GM18499 (cell line): ENCODE results near the gene PTPN20.
"Not testable (repeated sequence)": the region's sequence is repeated elsewhere in the genome, so short reads cannot be mapped to it uniquely, and the experiment has no call there.

ENCODE experiments used
- ATAC-seq: cut with Tn5 transposase; IDR thresholded peaks from one replicate; pipeline ENCODE4 v1.9.1; 2021; ENCODE audit warnings: moderate number of reproducible peaks; ENCODE audit not compliant: insufficient read depth, unreplicated experiment

The PTPN20 gene, protein sequence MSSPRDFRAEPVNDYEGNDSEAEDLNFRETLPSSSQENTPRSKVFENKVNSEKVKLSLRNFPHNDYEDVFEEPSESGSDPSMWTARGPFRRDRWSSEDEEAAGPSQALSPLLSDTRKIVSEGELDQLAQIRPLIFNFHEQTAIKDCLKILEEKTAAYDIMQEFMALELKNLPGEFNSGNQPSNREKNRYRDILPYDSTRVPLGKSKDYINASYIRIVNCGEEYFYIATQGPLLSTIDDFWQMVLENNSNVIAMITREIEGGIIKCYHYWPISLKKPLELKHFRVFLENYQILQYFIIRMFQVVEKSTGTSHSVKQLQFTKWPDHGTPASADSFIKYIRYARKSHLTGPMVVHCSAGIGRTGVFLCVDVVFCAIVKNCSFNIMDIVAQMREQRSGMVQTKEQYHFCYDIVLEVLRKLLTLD

DNA sequence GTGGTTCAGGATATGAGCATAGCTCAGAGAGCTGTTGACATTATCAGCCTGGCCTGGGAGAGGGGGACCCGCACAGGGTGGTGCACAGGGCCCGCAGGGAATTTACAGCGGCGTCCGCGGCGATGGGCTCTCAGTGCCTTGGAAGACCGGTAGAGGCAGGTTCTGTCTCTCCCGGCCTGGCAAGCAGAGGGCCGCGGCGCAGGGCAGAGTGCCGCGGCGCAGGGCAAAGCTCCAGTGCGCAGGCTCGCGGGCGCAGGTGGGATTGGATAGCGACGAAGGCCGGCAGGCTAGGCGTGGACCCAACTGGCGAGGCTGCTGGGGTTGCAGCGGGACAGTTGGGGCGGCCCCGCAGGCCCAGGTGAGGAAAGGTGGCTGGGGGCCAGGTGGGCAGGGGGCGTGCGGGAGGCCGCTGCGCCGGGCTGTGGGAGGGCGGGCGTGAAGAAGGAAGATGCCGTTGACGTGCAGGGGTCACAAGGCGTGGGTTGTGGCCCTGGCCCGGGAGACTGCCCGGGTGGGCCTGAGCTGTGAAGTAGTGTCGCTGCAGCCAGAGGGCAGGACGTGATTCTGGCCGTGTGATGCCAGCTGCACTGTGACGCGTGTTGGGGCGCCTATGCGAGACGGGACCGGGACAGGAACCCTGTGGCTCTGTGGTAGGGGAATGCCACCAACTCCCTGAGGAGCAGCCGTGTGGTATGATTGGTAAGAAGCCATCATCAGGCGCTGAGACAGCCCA is at the start of gene PTPN20:
TSS of gene PTPN20 (plus strand) at position 285 of the 733 bp plus-strand sequence. CDS start 21,072 bp downstream, outside the sequence.
- ATAC-seq = not testable (repeated sequence)

DNA sequence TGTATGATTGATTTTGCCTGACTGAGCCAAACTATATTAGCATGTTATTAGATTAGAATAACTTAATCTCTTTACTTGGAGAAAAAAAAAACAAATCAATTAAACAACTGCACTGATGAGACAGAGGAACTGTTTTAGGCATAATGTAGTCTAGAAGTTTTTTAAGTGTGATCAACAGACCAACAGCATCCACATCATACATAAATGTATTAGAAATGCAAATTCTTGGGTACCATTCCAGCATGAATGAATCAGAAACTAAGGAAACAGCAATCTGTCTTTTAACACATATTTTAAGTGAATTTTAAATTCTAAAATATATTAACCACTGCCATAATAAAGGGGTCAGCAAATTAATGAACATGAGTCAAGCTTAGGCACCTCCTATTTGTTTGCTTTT is 41.5 kb upstream of the PTPN20 start:
- not testable (repeated sequence) for ATAC-seq

- not testable (repeated sequence) for ATAC-seq
Measured at GRCh38 chr10:46871583-46871982, 39.6 kb upstream of the PTPN20 start.

DNA sequence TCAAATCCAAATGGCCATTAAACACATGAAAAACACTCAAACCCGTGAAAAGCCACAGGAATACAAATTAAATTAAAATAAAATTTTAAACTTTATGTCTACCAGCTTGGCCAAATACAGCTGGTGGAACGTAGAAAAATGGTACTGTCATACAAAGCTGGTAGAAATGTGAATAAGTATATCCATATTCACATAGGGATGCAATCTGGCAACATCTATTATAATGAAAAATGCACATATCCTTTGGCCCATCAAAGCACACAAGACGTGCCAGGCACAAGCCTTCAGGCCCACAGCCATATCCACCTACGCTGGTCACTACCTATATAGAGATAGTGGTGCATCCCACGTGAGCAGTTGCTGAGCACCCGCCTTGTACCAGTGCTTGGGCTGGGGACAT is 35.9 kb upstream of the PTPN20 start:
- ATAC-seq = not testable (repeated sequence)

GRCh38 chr10:46876773-46877172 is 34.5 kb upstream of the PTPN20 start:
- not testable (repeated sequence) for ATAC-seq

- ATAC-seq = not testable (repeated sequence)
Measured at GRCh38 chr10:46878761-46879160, 32.5 kb upstream of the PTPN20 start.

DNA sequence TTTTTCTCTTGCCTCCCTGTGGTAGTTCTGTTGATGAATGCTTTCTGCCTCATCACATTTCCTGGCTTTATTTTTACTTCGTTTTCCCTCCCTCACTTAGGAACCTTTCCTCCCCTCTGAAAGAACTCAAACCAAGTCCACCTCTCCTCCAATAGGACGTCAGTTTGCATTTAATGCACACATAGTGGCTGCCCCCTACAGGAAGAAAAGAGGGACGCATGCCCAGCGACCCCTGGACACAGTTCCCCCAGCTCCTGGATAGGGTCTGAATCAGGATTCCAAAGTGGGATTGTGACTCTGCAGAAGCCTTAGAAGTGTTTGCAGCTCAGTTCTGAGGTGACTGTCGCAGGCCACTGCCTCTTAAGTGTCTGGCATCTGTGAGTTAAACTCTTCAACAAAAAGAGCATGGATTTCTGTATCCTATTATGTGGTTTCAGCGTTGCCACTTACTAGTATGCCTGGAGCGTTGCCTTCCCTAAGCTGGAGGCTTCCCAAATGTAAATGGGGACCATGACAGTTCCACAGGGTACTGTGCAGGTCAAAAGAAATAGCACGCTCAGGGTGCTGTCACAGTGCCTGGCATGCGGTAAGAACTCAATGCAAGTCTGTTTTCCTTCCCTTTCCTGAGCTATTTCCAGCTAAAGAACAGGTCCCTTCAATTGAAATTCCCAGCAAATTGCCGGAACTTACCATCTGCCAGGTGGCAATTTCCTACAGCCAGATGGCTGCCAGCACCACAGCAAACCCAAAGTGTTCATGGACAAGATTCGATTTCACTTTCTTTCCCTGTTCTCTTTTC is 20.2 kb upstream of the PTPN20 start:
- not testable (repeated sequence) for ATAC-seq

GRCh38 chr10:46896762-46897692 is 14.2 kb upstream of the PTPN20 start:
- not testable (repeated sequence) for ATAC-seq

DNA sequence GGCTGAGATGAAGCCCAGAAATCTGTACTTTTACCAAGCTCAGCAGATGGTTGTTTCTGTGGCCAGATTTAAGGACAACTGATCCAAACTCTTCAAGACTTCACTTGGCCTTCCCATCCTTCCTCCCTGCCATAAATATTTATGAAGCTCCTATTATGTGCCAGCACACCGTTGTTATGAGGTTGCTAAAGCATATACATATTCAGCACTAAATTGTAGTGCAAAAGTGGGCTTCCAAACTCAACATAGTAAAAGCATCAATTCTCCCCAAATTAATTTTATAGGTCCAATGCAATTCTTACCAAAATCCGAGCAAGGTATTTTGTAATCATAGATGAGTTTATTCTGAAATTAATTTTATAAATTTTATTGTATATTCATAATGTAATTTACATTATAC is 10.0 kb upstream of the PTPN20 start:
- not testable (repeated sequence) for ATAC-seq

DNA sequence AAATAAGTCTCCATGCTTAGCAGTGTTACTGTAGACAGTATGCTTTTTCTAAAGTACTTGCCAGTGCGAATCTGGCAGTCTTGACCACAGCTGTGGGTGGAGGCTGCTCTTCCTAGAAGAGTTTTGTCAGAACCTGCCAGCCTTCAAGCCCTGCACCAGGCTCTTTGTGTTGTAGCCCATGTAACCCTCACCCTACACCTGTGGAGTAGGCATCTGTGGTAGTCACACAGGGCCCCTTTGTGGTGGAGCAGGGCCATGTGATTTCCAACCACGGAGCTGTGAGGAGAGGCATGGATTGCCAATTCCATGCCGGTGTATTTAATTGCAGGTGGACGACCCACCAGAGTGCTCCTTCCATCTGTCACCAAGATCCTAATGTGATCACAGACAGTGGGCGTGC is 7.4 kb upstream of the PTPN20 start:
- not testable (repeated sequence) for ATAC-seq

DNA sequence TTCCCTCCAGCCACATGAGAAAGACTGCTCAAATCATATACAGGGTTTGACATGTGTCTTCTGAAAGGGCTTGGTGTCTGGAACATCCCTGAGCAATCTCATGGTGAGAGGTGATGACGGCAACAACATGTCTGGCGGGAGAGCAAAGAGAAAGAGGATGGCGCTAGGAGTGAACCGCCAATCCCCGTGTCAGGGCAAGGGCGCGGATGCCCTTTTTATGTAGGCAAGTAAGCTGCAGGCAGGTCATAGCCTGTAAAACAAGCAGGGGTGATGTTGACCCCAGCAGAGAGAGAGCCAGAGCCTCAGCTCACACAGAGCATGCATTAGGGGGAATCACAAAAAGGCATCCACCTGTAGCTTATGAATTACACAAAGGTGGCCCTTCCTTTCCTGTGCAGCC is 4.9 kb upstream of the PTPN20 start:
- not testable (repeated sequence) for ATAC-seq

- not testable (repeated sequence) for ATAC-seq
Measured at GRCh38 chr10:46907185-46908117, 3.8 kb upstream of the PTPN20 start.

- not testable (repeated sequence) for ATAC-seq
Measured at GRCh38 chr10:46922498-46922897, 11.3 kb downstream of the PTPN20 start.

DNA sequence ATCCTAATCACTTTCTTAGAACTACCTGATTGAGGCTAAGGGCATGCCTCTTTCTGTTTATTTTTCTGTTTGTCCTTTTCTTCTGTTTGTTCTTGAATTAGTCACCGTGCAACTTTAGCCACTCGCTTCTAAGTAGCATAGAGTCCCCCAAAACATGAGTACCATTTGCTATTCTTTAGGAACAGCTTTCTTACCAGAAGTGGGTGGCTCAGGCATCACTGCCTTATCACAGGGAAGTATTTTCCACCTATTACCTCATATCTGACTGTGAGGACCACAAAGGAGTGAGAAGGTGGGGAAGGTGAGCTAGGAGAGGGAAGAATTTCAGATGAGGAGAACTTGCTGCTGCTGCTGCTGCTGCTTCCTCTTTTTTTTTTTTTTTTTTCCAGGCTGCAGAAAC is 13.9 kb downstream of the PTPN20 start:
- ATAC-seq = not testable (repeated sequence)

DNA sequence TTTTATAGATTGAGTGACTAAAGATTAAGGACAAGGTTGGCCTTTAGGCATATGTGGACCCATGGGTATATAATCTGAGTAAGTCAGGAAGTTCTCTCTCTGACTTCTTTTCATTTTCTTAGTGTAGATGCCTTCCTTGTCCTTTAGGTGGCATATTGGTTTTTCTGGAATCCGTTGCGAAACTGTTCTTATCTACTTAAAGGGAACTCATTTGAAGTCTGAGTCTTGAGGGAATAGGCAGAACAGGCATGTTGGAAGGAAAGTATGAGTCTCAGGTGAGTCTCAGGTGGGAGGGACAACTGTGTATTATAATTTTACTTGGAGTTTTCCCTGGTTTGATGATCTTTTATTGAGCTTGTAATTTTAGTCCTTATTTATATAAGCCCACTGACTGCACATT is 14.6 kb downstream of the PTPN20 start:
- ATAC-seq = not testable (repeated sequence)

- not testable (repeated sequence) for ATAC-seq
Measured at GRCh38 chr10:46928810-46929209, 17.6 kb downstream of the PTPN20 start.

DNA sequence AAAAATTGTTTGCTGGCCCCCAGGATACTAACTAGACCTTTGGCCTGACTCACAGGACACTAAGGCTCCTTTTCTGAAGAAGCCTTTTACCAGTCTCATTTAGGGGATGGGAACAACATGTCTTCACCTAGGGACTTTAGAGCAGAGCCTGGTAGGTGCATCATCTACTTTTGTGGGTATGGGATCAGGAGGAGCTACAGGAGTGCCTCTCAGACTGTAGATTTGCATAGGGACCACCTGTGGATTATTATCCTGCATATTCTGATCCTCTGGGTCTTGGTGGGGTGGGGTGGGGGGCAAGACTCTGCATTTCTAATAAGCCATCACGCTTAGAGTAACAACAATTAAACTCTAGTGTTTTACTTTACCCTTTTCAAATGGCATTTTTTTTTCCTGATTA is 21.2 kb downstream of the PTPN20 start:
- ATAC-seq = not testable (repeated sequence)

GRCh38 chr10:46941091-46941490 is 29.9 kb downstream of the PTPN20 start:
- ATAC-seq = not testable (repeated sequence)
